Cardiac fibroblast (primary cell): Measurements from ENCODE around the gene RCAN2.

Experiments
- DNase-seq, 2 donors: peaks; one replicate each; pipeline versions ENCODE4 v3.0.0 to v3.0.0-alpha.2; 2010; ENCODE audit warnings: low read depth in 2 of 2
- H3K4me3 ChIP-seq, 2 donors: replicated peaks in 1 of 2; 1 replicate in 1 of 2; 2 replicates in 1 of 2; pipeline ENCODE4 v1.5.1; 2011; ENCODE audit warnings: low read depth in 2 of 2, low read length in 2 of 2, mild to moderate bottlenecking in 2 of 2, moderate library complexity in 1 of 2
- CTCF ChIP-seq: IDR thresholded peaks from one replicate; pipeline ENCODE4 v1.5.1; 2011; ENCODE audit warnings: low read depth, mild to moderate bottlenecking, low read length, inconsistent platforms

Gene RCAN2

GRCh38 chr6:46509063-46509462 lies 17.8 kb upstream of the RCAN2 start:
- no peak overlapping the region for H3K4me3 ChIP-seq
- no peak for TF ChIP-seq CTCF
- DNase-seq = no peak

- no peak overlapping the region for H3K4me3 ChIP-seq
- no peak for DNase-seq
- TF ChIP-seq CTCF = no peak
Observed at GRCh38 chr6:46507426-46507825, 16.2 kb upstream of the RCAN2 start.

- no peak for TF ChIP-seq CTCF
- no peak overlapping the region for H3K4me3 ChIP-seq
- DNase-seq = no peak
Observed at GRCh38 chr6:46505693-46506512, 14.7 kb upstream of the RCAN2 start.

- H3K4me3 ChIP-seq = no peak overlapping the region
- TF ChIP-seq CTCF = no peak
- DNase-seq = no peak
Observed at GRCh38 chr6:46504242-46504641, 13.0 kb upstream of the RCAN2 start.

GRCh38 chr6:46502486-46503119 lies 11.4 kb upstream of the RCAN2 start:
- no peak overlapping the region for H3K4me3 ChIP-seq
- no peak for DNase-seq
- TF ChIP-seq CTCF = no peak

- DNase-seq = peak in 1 of 2 donors; percentile 52
- H3K4me3 ChIP-seq = no peak overlapping the region
- TF ChIP-seq CTCF = no peak
Observed at GRCh38 chr6:46501136-46502089, 10.2 kb upstream of the RCAN2 start.
